Left cardiac atrium (tissue), 4 donors: ENCODE results near the gene AIF1. TPM values are rescaled to one million over a fixed set of nuclear protein-coding genes. Genes with fewer than 3 reads are reported as not detected.

ENCODE experiments used
- ATAC-seq, 2 donors: fragments of 200-7000 bp; cut with Tn5 transposase; one replicate each; pipeline ENCODE4 v1.9.1; 2020; ENCODE audit warnings: mild to moderate bottlenecking in 2 of 2, moderate library complexity in 2 of 2
- DNase-seq: peaks from one replicate; pipeline ENCODE4 v3.0.0-alpha.2; 2020
- intact Hi-C, 2 donors: fragments of 100-400 bp; cut with DNase I; formaldehyde crosslinking; loops; one replicate each; pipeline versions ENCODE4 v1.14.1 to v1.15.1; 2022 to 2023
- total RNA-seq, 2 donors: library from RNA; stranded (reverse); fragmentation: NEBNext Ultra II Directional; extraction: Animal tissue kit (Norgen Biotek cat#: 25700); gene quantifications; one replicate each; pipeline ENCODE4 v1.2.1, GENCODE V29; 2021
- donor health status: DM: no; HTN: yes; CAD: no.
- donor health status: DM: no; HTN: yes; CAD: no; lungs with severe emphysema.
- donor health status: DM: yes; HTN: yes; CAD: no.
- donor health status: Dilated cardiomyopathy.

Gene AIF1
- total RNA-seq, 2 donors from 2014 or later = 17.0 to 37.4 TPM

- intact Hi-C loops = no loop called here
- no peak for DNase-seq
- no peak for ATAC-seq
These were observed 44.1 kb downstream of the AIF1 start for GRCh38 chr6:31658983-31659648.

- no peak for DNase-seq
- intact Hi-C loops = no loop called here
- ATAC-seq = peak in 1 of 2 donors; percentile 4
These were observed 44.8 kb downstream of the AIF1 start for GRCh38 chr6:31659649-31660380.

- ATAC-seq = peak; percentile 86
- intact Hi-C loops = no loop called here
- DNase-seq = peak; percentile 93
These were observed 45.6 kb downstream of the AIF1 start, which contains the start of gene C6orf47 for GRCh38 chr6:31660381-31661261. Gene C6orf47, minus strand, starts transcription at chr6:31660778. Its CDS starts 831 bp downstream, at chr6:31659947.

GRCh38 chr6:31661262-31662123 is 46.5 kb downstream of the AIF1 start:
- DNase-seq (no peak), ATAC-seq (no peak)
- intact Hi-C loops = no loop called here

- intact Hi-C loops = no loop called here
- DNase-seq (no peak), ATAC-seq (no peak)
These were observed 47.2 kb downstream of the AIF1 start for GRCh38 chr6:31662124-31662723.

GRCh38 chr6:31663126-31663960 is 48.3 kb downstream of the AIF1 start:
- ATAC-seq (no peak), DNase-seq (no peak)
- intact Hi-C loops = no loop called here

GRCh38 chr6:31663961-31664789 is 49.1 kb downstream of the AIF1 start:
- peak; percentile 64 for DNase-seq
- intact Hi-C loops = no loop called here
- peak in 1 of 2 donors; percentile 9 for ATAC-seq

- peak; percentile 64 to 67 for ATAC-seq
- intact Hi-C loops = no loop called here
These were observed 49.9 kb downstream of the AIF1 start, which contains the start of gene GPANK1 for GRCh38 chr6:31664790-31665500. Gene GPANK1, minus strand, starts transcription at chr6:31664997. Its CDS starts 519 bp downstream, at chr6:31664478.

GRCh38 chr6:31665501-31666336 is 50.7 kb downstream of the AIF1 start, which contains the start of gene CSNK2B:
Gene CSNK2B, plus strand, starts transcription at chr6:31666080. Its CDS starts 752 bp downstream, at chr6:31666832.
- DNase-seq = peak; percentile 99
- intact Hi-C loops = no loop called here
- ATAC-seq = peak; percentile 91 to 93

More at GRCh38 chr6:31664790-31665500, 49.9 kb downstream of the AIF1 start, which contains the start of gene GPANK1:
- DNase-seq = peak; percentile 92

- intact Hi-C loops = no loop called here
- no peak for ATAC-seq
- DNase-seq = no peak
These were observed 51.4 kb downstream of the AIF1 start for GRCh38 chr6:31666337-31666965.
